Measurements from ENCODE around the gene ASB2.

DNA sequence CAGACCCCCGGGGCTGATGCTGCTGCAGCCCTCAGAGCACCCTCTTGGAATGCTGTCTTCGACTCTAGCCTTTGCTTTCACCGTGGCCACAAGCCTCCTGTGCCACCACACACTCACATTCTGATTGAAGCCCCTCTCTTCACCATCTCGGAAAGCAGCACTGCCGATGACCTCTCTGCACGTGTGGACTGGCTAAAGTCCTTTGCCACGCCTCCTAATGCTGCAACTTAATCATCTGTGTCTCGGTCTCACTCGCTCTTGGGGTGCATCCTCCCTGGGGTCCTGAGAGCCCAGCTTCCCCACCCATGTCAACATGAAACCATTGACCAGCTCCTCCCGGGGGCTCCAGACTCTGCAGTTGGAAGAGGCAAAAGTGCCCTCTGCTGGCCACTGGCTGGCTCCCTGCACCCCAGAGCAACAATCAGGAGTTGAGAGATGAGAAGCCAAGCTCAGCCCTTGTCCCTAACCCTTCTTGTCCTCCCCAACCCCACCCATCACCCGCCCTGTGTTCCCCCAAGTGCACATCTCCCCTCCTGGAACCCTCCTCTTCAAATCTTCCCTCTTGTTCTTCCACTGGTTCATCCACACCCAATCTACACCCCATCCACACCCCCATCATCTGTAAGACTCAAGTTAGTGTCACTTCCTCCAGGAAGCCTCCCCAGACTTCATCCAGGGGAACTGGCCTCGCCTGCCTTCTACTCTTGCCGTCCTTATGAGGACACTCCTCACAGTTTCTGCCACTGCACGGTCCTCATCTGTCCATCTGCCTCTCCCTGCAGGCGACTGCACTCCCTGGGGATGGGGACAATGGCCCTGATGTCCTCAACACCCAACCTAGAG is 72.8 kb downstream of the ASB2 start:
- TF ChIP-seq, protein P1, sequence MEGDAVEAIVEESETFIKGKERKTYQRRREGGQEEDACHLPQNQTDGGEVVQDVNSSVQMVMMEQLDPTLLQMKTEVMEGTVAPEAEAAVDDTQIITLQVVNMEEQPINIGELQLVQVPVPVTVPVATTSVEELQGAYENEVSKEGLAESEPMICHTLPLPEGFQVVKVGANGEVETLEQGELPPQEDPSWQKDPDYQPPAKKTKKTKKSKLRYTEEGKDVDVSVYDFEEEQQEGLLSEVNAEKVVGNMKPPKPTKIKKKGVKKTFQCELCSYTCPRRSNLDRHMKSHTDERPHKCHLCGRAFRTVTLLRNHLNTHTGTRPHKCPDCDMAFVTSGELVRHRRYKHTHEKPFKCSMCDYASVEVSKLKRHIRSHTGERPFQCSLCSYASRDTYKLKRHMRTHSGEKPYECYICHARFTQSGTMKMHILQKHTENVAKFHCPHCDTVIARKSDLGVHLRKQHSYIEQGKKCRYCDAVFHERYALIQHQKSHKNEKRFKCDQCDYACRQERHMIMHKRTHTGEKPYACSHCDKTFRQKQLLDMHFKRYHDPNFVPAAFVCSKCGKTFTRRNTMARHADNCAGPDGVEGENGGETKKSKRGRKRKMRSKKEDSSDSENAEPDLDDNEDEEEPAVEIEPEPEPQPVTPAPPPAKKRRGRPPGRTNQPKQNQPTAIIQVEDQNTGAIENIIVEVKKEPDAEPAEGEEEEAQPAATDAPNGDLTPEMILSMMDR (tag by site-specific recombination; IDR thresholded peaks at IDR 0.05) = no peak
- TF ChIP-seq ZBTB7A (tag by site-specific recombination; IDR thresholded peaks at IDR 0.05; ENCODE audit: low read depth) (no peak), ZNF416 (tag by site-specific recombination; IDR thresholded peaks at IDR 0.05) (no peak), ZNF707 (tag by site-specific recombination; IDR thresholded peaks at IDR 0.05) (no peak)

Data from HEK293 (cell line).